Cerebellar cortex (tissue), 1 donor: ENCODE measurements around the gene HOXB5.
A peak's percentile ranks its signal among the peaks of the same experiment; 100 is the strongest.

Experiments
- DNase-seq: peaks from one replicate; pipeline ENCODE4 v3.0.0-alpha.2; 2015; ENCODE audit warnings: low spot score

HOXB5 gene

GRCh38 chr17:48629411-48629759 lies 35.8 kb upstream of the HOXB5 start:
- no peak for DNase-seq

GRCh38 chr17:48628649-48629410 lies 35.3 kb upstream of the HOXB5 start:
- no peak for DNase-seq

- DNase-seq: no peak
Measured at GRCh38 chr17:48627623-48628521, 34.3 kb upstream of the HOXB5 start.

- DNase-seq: no peak
Measured at GRCh38 chr17:48627118-48627597, 33.6 kb upstream of the HOXB5 start.

GRCh38 chr17:48626245-48627117 lies 32.9 kb upstream of the HOXB5 start, which contains the start of gene HOXB9:
Gene HOXB9, minus strand, starts transcription at chr17:48626358. Its CDS starts 89 bp downstream, at chr17:48626269.
- no peak for DNase-seq

- DNase-seq: no peak
Measured at GRCh38 chr17:48625495-48626244, 32.1 kb upstream of the HOXB5 start.

GRCh38 chr17:48624544-48625494 lies 31.2 kb upstream of the HOXB5 start:
- DNase-seq: no peak

- DNase-seq: no peak
Measured at GRCh38 chr17:48624118-48624517, 30.5 kb upstream of the HOXB5 start.

- DNase-seq: no peak
Measured at GRCh38 chr17:48623583-48623982, 30.0 kb upstream of the HOXB5 start.

- DNase-seq: no peak
Measured at GRCh38 chr17:48622857-48623256, 29.3 kb upstream of the HOXB5 start.

- DNase-seq: no peak
Measured at GRCh38 chr17:48621410-48622392, 28.1 kb upstream of the HOXB5 start.

- no peak for DNase-seq
Measured at GRCh38 chr17:48620461-48621139, 27.0 kb upstream of the HOXB5 start.

- DNase-seq: no peak
Measured at GRCh38 chr17:48619826-48620449, 26.4 kb upstream of the HOXB5 start.

GRCh38 chr17:48618256-48618896 lies 24.8 kb upstream of the HOXB5 start:
- peak; percentile 80 for DNase-seq

- DNase-seq: no peak
Measured at GRCh38 chr17:48617471-48618255, 24.1 kb upstream of the HOXB5 start.

- DNase-seq: no peak
Measured at GRCh38 chr17:48616717-48617470, 23.3 kb upstream of the HOXB5 start.
